Endodermal cell (in vitro differentiated cells): ENCODE data around the gene DIMT1. TPM values are rescaled to one million over a fixed set of nuclear protein-coding genes. Genes with fewer than 3 reads are reported as not detected.

Experiments
- DNase-seq: peaks from one replicate; pipeline ENCODE4 v3.0.0-alpha.2; 2017
- H3K27ac ChIP-seq: 2 replicates; pipeline ENCODE4 v1.5.1; 2013; ENCODE audit warnings: mild to moderate bottlenecking, low read depth, low read length, moderate library complexity
- H3K27me3 ChIP-seq: 2 replicates; pipeline ENCODE4 v1.6.1; 2013; ENCODE audit warnings: mild to moderate bottlenecking, low read length, moderate library complexity; ENCODE audit not compliant: insufficient read depth, control insufficient read depth, poor library complexity, severe bottlenecking
- H3K36me3 ChIP-seq: 2 replicates; pipeline ENCODE4 v1.7.0; 2013; ENCODE audit warnings: mild to moderate bottlenecking, low read length, moderate library complexity; ENCODE audit not compliant: control insufficient read depth, insufficient read depth
- H3K4me1 ChIP-seq: one replicate; pipeline ENCODE4 v1.7.0; 2013; ENCODE audit warnings: low read length; ENCODE audit not compliant: control insufficient read depth, insufficient read depth
- H3K4me3 ChIP-seq: 2 replicates; pipeline ENCODE4 v1.5.1; 2013; ENCODE audit warnings: mild to moderate bottlenecking, low read length, moderate library complexity
- H3K9ac ChIP-seq: 2 replicates; pipeline ENCODE4 v1.6.1; 2013; ENCODE audit warnings: mild to moderate bottlenecking, low read length, moderate library complexity; ENCODE audit not compliant: poor library complexity, severe bottlenecking; ENCODE audit errors: extremely low read depth
- H3K9me3 ChIP-seq: 2 replicates; pipeline ENCODE4 v1.6.1; 2013; ENCODE audit warnings: mild to moderate bottlenecking, low read length, moderate library complexity; ENCODE audit not compliant: control insufficient read depth
- H3K27ac Mint-ChIP-seq: 2 replicates; pipeline ENCODE4 v1.8.0; 2020; ENCODE audit warnings: mixed read lengths
- H3K27me3 Mint-ChIP-seq: 2 replicates; pipeline ENCODE4 v1.8.0; 2021; ENCODE audit warnings: mild to moderate bottlenecking, mixed read lengths; ENCODE audit not compliant: insufficient read depth
- H3K36me3 Mint-ChIP-seq: 2 replicates; pipeline ENCODE4 v1.8.0; 2020; ENCODE audit warnings: low read depth, mixed read lengths
- H3K4me1 Mint-ChIP-seq: 2 replicates; pipeline ENCODE4 v1.8.0; 2020; ENCODE audit warnings: mixed read lengths
- H3K4me3 Mint-ChIP-seq: 2 replicates; pipeline ENCODE4 v1.8.0; 2020; ENCODE audit warnings: mild to moderate bottlenecking, moderate library complexity, mixed read lengths
- H3K9me3 Mint-ChIP-seq: 2 replicates; pipeline ENCODE4 v1.8.0; 2020; ENCODE audit warnings: mild to moderate bottlenecking, mixed read lengths
- CTCF ChIP-seq: fragments of 200-600 bp; sonication (generic); conservative IDR thresholded peaks from 2 replicates; pipeline ENCODE4 v1.5.0; 2021; ENCODE audit warnings: antibody characterized with exemption, mild to moderate bottlenecking
- WGBS, 2 experiments: methylation state at CpG; one replicate each; pipeline versions ENCODE4 v1.1.5 to v1.1.7; 2013; ENCODE audit warnings: missing lambda C conversion rate in 2 of 2, mixed read lengths in 1 of 2; ENCODE audit not compliant: insufficient coverage in 1 of 2, insufficient read length in 1 of 2; 5-methylcytosine and 5-hydroxymethylcytosine counted together
- total RNA-seq, 2 donors: library from RNA; stranded (reverse); fragmentation: NEBNext Ultra II Directional in 1 of 2; extraction: Animal tissue kit (Norgen Biotek cat#: 25700) in 1 of 2; gene quantifications; 2 replicates in 1 of 2; 3 replicates in 1 of 2; pipeline ENCODE4 v1.2.1, GENCODE V29; 2021

DIMT1 gene
- total RNA-seq, 2 donors from 2014 or later = 22.7 to 25.6 TPM

GRCh38 chr5:62340979-62341378 lies 62.7 kb downstream of the DIMT1 start:
- H3K9ac ChIP-seq = no peak overlapping the region
- TF ChIP-seq CTCF = no peak
- no peaks in the 10 kb centered on the region for H3K9me3 Mint-ChIP-seq
- no peaks in the 10 kb centered on the region for H3K9me3 ChIP-seq
- no peak overlapping the region for H3K27ac ChIP-seq
- H3K4me3 ChIP-seq = no peak overlapping the region
- no peaks in the 10 kb centered on the region for H3K27me3 ChIP-seq
- no peak for DNase-seq
- peaks cover 3% of the 10 kb centered on the region for H3K36me3 ChIP-seq
- peaks cover 6% of the 10 kb centered on the region for H3K36me3 Mint-ChIP-seq
- no peaks in the 10 kb centered on the region for H3K27me3 Mint-ChIP-seq
- H3K27ac Mint-ChIP-seq = peak overlapping the region; percentile 10
- H3K4me1 ChIP-seq = no peaks in the 10 kb centered on the region
- H3K4me1 Mint-ChIP-seq = peaks cover 3% of the 10 kb centered on the region
- no peak overlapping the region for H3K4me3 Mint-ChIP-seq
- 92 to 100% methylated on average over 1 to 2 of the region's 2 CpGs for WGBS, 2 experiments

GRCh38 chr5:62340392-62340791 lies 63.3 kb downstream of the DIMT1 start:
- no peak for DNase-seq
- Histone ChIP-seq H3K27me3 (no peaks in the 10 kb centered on the region), H3K4me3 (no peak overlapping the region), H3K9me3 (no peaks in the 10 kb centered on the region), H3K4me1 (no peaks in the 10 kb centered on the region), H3K9ac (no peak overlapping the region), H3K27ac (no peak overlapping the region), H3K36me3 (peaks cover 3% of the 10 kb centered on the region)
- peaks cover 6% of the 10 kb centered on the region for H3K36me3 Mint-ChIP-seq
- H3K9me3 Mint-ChIP-seq = no peaks in the 10 kb centered on the region
- peaks cover 3% of the 10 kb centered on the region for H3K4me1 Mint-ChIP-seq
- TF ChIP-seq CTCF = peak; percentile 78
- H3K27me3 Mint-ChIP-seq = no peaks in the 10 kb centered on the region
- H3K4me3 Mint-ChIP-seq = no peak overlapping the region
- H3K27ac Mint-ChIP-seq = no peak overlapping the region
- WGBS, 2 experiments = 88 to 100% methylated on average over 1 of the region's 1 CpG

Other genes starting within 250 kb of the DIMT1 start
- gene KIF2A, start 97.7 kb downstream of the DIMT1 start, total RNA-seq = 10 to 100 TPM; 67.4 to 74.6 TPM
- gene IPO11, start 8.9 kb upstream of the DIMT1 start, total RNA-seq = 10 to 100 TPM; 51.6 to 55.8 TPM
- 1 to 10 TPM; 1.4 TPM for gene LRRC70, start 174.9 kb upstream of the DIMT1 start, total RNA-seq